ENCODE data around the gene MGME1. TPM values are rescaled to one million over a fixed set of nuclear protein-coding genes. Genes with fewer than 3 reads are reported as not detected.
A peak's percentile ranks its signal among the peaks of the same experiment; 100 is the strongest.

MGME1 gene
- total RNA-seq, 1 donor from 2014 or later = 12.9 TPM

DNA sequence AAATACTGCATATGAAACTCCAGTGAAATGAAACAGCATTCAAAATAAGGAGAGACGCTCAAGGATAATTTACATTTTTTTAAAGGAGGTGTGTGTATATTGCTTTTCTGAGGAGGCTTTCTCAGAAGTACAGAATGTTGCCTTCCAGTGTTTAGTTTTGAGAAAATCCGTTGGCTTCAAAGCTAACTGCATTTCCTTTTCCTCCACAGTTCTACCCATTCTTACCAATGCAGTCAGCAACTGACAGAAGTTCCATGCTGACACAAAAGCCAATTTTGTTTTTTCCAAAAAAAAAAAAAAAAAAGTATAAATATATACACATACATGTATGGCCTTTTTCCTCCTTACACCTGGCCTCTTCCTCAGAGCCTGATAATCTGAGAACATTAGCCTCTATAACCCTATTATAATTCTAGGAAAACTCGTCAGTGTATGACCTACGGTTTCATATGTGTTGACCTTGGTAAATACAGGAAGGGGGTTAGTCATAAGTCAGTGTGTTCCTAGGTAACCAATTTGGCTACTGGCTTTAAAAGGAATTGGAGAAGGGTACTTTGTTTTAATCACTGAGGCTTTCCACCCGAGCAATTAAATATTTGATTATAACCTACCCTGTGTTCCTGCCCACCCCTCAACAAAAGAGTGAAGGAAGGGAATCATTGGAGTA, 24.2 kb downstream of the MGME1 start:
- DNase-seq (ENCODE audit: low read depth) = peak; percentile 56

GRCh38 chr20:17993546-17993945, 24.7 kb downstream of the MGME1 start:
- no peak for DNase-seq (ENCODE audit: low read depth)

DNA sequence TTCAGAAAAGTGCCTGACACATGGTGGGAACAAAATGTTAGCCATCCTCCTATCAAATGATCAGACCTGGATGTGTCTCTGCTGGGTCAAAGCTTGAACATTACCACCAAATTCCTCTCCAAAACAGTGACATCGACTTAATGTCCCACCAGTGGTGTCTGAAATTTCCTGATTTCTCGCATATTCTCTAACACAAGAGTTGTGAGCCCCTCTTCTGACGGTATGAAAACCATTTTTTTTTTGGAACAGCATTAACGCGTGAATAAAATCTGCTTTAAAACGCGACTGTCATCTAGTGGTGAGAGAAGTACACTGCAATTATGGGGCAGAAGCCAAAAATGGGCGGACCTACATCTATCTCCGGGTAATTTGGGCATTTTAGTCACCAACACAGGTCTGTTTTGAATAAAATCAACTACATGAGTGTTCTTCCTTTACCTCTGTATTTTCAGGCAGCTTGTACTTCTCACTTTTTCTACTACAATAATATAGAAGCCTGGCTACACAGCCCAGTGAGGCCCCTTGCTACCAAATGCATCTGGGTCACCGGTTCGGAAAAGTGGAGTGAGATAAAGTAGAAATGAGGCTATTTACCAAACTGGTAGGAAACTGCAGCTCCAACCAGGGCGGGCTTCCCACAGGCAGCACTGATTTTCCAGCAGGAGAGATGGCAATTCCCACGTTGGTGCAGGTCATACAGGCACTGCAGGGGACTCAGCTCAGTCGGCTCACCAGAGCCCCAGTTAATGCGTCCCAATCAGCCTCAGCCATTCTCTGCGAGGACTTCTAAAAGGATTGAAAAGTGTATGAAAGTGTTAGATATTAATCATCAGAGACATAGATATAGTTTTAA, 27.4 kb downstream of the MGME1 start:
- peak; percentile 49 for DNase-seq (ENCODE audit: low read depth)

DNA sequence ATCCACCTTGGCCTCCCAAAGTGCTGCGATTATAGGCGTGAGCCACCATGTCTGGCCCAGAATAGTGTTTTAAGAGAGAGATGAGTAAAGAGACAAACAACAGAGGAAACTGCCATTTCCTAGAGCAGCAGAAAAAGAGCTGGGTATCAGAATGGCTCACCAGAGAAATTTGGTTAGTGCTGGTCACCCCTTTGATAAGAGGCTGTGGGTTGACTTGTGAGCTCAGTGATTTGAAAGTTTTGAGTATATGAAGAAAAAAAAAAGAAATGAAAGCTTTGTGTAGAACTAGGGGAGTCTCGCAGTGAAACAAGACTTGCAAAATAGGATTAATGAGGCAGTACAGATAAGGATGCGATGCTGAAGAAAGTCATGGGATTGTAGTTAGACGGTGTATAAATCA, 29.6 kb downstream of the MGME1 start:
- DNase-seq (ENCODE audit: low read depth) = no peak

DNA sequence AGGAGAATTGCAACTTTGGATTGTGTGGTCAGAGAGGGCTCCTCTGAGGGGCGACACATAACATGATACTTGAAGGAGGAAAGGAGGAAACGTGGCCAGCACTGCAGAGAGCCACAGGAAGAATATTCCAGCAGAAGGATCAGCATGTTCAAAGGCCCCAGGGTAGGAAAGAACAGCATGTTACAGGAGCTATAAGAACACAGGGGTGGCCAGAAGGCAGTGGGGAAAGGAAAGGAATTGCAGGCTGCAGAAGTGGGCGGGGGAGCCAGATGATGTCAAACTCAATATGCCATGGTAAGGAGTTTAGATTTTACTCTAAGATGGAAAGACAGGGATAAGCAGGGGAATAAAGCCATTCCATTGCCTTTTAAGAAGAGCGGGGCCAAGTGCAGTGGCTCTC, 30.7 kb downstream of the MGME1 start:
- no peak for DNase-seq (ENCODE audit: low read depth)

DNA sequence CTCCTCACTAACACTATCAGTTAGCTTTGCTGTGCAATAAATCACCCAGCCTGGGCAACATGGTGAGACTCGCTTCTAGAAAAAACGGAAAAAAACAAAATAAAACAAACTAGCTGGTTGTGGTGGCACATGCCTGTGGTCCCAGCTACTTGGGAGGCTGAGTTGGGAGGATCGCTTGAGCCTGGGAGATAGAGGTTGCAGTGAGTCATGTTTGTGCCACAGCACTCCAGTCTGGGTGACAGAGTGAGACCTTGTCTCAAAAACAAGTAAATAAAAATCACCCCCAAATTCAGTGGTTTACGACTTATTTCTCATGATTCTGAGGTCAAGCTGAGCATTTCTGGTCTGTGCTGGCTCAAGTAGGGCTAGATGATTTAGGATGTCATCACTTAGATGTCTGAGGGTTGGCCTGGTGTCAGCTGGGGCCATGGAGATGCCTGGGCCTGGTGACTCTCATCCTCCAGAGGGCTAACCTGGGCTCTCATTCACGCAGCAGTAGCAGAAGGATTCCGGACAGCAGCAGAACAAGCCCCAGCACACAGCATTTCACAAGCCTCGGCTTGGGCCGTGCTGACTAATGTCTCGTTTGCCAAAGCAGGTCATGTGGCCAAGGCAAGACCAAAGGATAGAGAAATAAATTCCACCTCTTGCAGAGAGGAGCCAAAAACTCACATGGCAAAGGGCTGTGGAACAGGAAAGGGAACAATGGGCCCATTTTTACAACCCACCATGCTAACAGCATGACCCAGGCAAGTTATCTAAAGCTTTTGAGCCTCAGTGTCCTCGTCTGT, 32.5 kb downstream of the MGME1 start:
- peak; percentile 85 for DNase-seq (ENCODE audit: low read depth)

DNA sequence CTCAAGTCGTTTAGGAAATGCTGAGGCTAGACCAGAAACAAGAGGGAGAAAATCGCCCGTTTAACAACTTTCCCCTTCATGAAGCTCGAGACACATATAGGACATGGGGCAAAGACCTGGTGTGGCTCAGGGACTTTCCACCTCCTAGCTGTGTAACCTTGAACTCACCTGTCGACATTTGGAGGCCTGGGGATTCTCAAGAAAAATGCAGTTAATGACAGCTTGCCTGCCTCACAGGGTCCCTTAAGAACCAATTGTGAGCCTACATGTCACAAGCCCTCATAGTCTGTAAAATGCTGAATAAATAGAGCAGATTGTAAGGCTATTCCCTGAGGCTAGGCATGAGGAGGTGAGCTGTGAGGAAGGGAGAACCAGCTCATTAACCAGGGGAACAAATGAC, 35.1 kb downstream of the MGME1 start:
- no peak for DNase-seq (ENCODE audit: low read depth)

DNA sequence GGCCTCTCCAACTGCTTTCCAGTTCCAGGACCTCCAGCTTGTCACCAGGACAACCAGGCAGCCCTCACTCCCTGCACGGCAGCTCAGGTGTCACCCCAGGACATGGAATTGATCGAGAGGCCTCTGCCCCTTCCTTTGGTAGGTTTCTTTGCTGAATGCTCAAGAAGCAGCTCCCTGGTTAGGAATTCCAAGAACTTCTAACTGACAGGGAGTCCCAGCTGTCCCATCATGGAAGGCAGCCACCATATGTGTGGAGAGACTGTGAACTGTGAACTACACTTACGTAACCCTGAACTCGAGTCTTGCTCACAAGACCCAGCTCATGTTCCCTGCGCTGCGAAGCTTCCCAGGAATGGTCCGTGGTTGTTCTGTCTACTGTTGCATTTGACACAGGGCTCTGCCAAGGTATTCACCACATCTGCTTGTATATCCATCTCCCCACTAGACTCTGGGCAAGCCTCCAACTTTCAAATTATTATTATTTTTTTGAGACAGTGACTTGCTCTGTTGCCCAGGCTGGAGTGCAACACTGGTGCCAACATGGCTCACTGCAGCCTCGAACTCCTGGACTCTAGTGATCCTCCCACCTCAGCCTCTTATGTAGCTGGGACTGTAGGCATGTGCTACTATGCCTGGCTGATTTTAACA, 35.7 kb downstream of the MGME1 start:
- no peak for DNase-seq (ENCODE audit: low read depth)

DNA sequence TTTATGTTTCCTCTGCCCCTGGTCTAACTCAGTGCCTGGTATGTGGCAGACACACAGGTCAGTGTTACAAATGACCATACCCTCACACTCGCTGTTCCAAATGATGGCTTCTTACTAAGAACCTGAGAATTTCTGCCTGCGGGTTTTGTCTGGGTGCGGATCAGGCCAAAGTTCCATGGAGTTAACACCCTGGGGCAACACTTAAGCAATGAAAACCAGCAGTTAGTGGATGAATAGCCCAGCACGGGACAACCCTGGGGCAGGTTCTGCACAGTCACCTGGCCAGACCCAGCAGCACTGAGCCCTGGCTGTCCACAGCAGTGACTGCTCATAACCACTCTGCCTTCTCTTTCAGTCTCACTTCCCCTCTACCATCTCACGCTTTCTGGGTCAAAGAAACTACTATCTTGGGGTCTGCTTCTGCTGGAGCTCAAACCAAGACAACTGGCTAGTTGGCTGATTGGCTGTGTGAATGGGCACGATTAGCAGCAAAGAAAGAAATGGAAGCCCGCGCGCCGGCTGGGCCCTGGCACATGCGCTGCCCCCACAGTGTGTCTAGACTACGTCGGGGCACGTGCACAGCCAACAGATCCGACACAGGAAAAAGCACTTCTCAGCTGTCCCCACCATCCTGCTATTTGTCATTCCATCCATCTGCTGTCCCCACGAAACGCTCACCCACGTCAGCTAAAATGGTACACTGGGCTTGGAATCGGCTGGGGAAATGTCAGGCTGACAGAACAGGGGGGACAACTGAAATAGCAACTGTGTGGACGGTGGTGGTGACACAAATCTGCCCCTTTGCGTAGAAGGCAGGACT, 36.6 kb downstream of the MGME1 start:
- DNase-seq (ENCODE audit: low read depth) = peak; percentile 97

DNA sequence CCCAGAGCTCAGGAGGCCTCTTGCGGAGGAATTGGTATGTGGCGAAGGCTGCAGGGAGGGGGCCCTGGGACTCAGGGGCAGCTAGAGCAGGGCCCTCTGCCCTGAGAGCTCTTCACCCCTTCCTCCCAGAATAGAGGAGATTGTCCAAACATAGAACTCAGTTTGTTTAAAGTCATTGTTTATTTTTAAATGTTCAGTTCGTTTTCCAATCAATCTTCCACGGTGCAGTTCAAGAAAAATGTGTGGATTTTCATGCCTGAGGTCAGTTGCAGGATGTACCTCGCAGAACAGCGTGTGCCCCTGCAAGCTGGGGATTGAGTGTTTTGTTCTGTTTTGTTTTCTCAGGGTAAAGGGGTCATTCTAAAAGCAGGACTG, 37.2 kb downstream of the MGME1 start:
- DNase-seq (ENCODE audit: low read depth) = no peak

DNA sequence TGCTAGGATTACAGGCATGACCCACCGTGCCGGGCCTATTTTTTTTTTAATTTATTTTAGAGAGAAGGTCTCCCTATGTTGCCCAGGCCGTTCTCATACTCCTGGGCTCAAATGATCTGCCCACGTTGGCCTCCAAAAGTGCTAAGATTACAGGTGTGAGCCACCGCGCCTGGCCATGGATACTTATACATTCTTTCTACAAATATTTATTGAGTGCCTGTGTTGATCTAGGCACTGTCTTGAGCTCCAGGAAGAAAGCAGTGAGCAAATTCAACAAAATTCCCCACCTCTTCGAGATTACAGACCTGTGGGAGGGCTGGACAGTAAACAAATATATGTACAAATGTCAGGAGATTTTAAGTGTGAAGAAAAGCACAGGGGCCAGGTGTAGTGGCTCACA, 37.9 kb downstream of the MGME1 start:
- no peak for DNase-seq (ENCODE audit: low read depth)

DNA sequence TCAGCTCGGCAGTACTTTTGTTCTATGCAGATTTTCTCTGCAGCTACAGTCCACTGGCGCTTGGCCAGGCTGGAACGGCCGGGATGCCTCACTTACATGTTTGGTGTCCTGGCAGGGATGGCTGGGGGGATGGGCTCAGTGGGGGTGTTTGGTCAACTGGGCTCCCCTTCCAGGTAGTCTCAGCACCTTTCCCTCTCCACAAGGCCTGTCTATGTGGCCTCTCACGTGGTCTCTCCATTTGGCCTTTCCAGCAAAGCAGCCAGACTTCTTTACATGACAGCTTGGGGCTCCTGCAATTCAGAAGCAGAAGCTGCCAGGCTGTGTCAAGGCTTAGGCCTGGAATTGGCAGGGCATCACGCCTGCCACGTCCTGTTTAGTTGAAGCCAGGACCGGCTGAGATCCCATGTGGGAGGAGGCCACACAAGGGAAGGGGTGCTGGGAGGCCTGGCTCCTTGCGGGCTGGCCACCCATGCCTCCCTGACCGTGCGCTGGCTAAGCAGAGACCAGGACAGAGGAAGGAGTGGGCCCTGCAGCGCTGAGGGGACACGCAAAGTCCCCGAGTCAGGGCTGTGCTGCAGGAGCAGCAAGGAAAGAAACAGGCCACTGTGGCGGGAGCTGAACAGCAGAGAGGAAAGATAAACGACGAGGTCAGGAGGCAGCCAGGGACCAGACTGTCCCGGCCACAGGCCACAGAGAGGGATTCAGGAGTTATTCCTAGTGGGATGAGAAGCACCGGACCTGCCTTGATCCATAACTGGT, 38.9 kb downstream of the MGME1 start:
- DNase-seq (ENCODE audit: low read depth) = no peak

DNA sequence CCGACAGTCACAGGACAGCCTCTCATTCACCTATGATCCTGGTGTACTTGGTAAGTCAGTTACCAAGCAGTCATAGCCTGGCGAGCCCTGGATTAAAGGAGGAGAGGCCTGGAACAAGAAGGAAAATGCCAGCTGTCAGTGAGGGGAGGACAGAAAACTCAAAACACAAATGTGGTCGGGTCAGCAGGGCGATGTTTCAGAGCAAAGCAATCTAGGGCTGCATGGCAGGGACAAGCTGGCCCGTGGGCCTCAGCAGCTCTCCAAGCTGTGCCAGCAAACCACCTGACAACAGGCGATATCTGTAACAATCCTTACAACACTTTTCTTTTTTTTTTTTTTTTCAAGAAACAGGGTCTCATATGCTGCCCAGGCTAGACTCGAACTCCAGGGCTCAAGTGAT, 40.3 kb downstream of the MGME1 start:
- DNase-seq (ENCODE audit: low read depth) = no peak

DNA sequence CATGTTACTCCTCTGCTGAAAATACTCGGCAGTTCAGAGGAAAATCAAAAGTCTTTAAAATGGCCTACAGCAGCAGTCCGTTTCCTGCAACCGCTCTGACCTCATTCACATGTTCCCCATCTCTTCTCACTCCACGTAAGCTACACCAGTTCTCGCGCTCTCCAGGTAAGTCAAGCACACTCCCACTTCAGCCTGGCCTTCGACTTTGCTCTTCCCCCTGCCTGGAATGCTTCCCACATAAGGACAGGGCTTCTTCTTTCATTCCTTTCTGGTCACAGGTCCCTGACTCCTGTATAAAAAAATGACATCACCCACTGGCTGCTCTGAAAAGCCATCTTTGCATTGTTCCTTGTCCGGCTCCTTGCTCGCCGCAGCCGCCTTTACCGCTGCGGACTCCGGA, 42.7 kb downstream of the MGME1 start:
- peak; percentile 41 for DNase-seq (ENCODE audit: low read depth)

DNA sequence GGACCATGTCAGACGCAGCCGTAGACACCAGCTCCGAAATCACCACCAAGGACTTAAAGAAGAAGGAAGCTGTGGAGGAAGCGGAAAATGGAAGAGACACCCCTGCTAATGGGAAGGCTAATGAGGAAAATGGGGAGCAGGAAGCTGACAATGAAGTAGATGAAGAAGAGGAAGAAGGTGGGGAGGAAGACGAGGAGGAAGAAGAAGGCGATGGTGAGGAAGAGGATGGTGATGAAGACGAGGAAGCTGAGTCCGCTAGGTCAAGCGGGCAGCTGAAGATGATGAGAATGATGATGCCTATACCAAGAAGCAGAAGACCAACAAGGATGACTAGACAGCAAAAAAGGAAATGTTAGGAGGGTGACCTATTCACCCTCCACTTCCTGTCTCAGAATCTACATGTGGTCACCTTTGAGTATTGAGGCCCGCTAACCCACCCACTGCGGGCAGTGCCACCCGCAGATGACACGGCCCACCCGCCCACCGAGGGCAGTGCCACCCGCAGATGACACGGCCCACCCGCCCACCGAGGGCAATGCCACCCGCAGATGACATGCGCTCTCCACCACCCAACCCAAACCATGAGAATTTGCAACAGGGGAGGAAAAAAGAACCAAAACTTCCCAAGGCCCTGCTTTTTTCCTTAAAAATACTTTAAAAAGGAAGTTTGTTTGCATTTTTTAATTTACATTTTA, 43.3 kb downstream of the MGME1 start:
- no peak for DNase-seq (ENCODE audit: low read depth)

GRCh38 chr20:18012901-18013300, 44.1 kb downstream of the MGME1 start:
- no peak for DNase-seq (ENCODE audit: low read depth)

GRCh38 chr20:18014411-18014810, 45.6 kb downstream of the MGME1 start:
- DNase-seq (ENCODE audit: low read depth) = no peak

DNA sequence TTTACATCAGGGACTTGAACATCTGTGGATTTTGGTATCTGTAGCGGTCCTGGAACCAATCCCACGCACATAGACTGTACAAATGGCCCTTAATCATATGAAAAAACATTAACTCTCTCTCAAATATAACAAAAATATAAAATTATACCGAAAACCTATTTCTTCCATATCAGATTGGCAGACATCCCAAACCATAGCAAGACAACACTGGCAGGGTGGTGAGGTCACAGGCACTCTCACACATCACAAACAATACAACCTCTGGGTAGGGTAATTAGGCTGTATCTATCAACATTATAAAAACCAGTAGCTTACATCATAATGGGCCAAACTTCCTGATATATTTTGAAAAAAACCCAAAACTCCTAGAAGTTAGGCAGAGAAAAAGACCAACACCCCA, 48.0 kb downstream of the MGME1 start:
- no peak for DNase-seq (ENCODE audit: low read depth)

DNA sequence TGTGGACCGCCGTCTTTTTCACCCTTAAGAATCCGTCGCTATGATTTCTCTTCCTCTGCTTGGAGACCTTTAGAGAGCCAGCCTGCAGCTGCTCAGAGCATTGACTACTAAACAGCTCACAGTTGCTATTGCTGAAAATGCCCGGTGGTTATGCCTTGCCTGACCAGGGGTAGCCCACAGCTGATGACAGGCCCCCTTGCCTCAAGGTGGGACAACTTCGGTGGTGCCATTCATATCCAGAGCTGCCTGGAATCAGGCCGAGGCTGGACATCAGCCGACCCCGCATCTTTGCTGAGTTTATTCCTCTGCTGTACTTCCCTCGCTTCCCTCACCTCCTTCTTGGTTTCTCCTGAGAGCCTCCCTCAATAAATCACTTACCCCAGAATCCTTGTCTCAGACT, 49.3 kb downstream of the MGME1 start:
- DNase-seq (ENCODE audit: low read depth) = no peak

GRCh38 chr20:18019068-18019467, 50.2 kb downstream of the MGME1 start:
- no peak for DNase-seq (ENCODE audit: low read depth)
